Loucy (cell line): ENCODE results near the gene GALNT7.

Source experiments
- H2AFZ ChIP-seq: fragments of 200-600 bp; sonication (generic); 2 replicates; pipeline ENCODE4 v1.6.0; 2016; ENCODE audit warnings: antibody characterized with exemption, mild to moderate bottlenecking, low read length, moderate library complexity
- H3F3A ChIP-seq: fragments of 200-600 bp; 2 replicates; pipeline ENCODE4 v1.6.0; 2016; ENCODE audit warnings: antibody characterized with exemption, low read depth, mild to moderate bottlenecking
- H3K27me3 ChIP-seq: fragments of 200-600 bp; sonication (generic); 2 replicates; pipeline ENCODE4 v1.6.1; 2014; ENCODE audit warnings: low read length, mild to moderate bottlenecking; ENCODE audit not compliant: insufficient read depth, poor library complexity, severe bottlenecking
- H3K36me3 ChIP-seq: fragments of 200-600 bp; sonication (generic); 2 replicates; pipeline ENCODE4 v1.6.1; 2016; ENCODE audit warnings: low read length; ENCODE audit not compliant: insufficient read depth
- H3K4me1 ChIP-seq: fragments of 200-600 bp; sonication (generic); 2 replicates; pipeline ENCODE4 v1.5.1; 2014; ENCODE audit warnings: low read length, mild to moderate bottlenecking; ENCODE audit not compliant: insufficient read depth, poor library complexity, severe bottlenecking
- H3K4me2 ChIP-seq: fragments of 200-600 bp; sonication (generic); 2 replicates; pipeline ENCODE4 v1.6.0; 2014; ENCODE audit warnings: antibody characterized with exemption, low read length, low read depth, mild to moderate bottlenecking; ENCODE audit not compliant: poor library complexity, severe bottlenecking
- H3K4me3 ChIP-seq: fragments of 200-600 bp; sonication (generic); 2 replicates; pipeline ENCODE4 v1.5.1; 2014; ENCODE audit warnings: low read length, mild to moderate bottlenecking, mixed read lengths; ENCODE audit not compliant: poor library complexity, severe bottlenecking
- H3K79me2 ChIP-seq: fragments of 200-600 bp; sonication (generic); 2 replicates; pipeline ENCODE4 v1.6.1; 2014; ENCODE audit warnings: low read length; ENCODE audit not compliant: insufficient read depth
- H3K9ac ChIP-seq: fragments of 200-600 bp; sonication (generic); 2 replicates; pipeline ENCODE4 v1.6.0; 2014; ENCODE audit warnings: mild to moderate bottlenecking, low read depth, low read length, moderate library complexity; ENCODE audit not compliant: poor library complexity, severe bottlenecking
- H3K9me2 ChIP-seq: fragments of 200-600 bp; sonication (generic); replicated peaks from 2 replicates; pipeline ENCODE4 v1.6.1; 2016; ENCODE audit warnings: low read depth, low read length, mixed read lengths
- H3K9me3 ChIP-seq: fragments of 200-600 bp; sonication (generic); 2 replicates; pipeline ENCODE4 v1.6.1; 2014; ENCODE audit warnings: mild to moderate bottlenecking, antibody characterized with exemption, low read length, low read depth; ENCODE audit not compliant: insufficient read depth
- H4K20me1 ChIP-seq: fragments of 200-600 bp; sonication (generic); 2 replicates; pipeline ENCODE4 v1.6.0; 2014; ENCODE audit warnings: antibody characterized with exemption, low read length, mild to moderate bottlenecking; ENCODE audit not compliant: insufficient read depth, poor library complexity, severe bottlenecking
- EZH2phosphoT487 ChIP-seq: fragments of 200-600 bp; IDR thresholded peaks from 2 replicates; pipeline ENCODE4 v1.6.1; 2018; ENCODE audit warnings: antibody characterized with exemption, mild to moderate bottlenecking, moderate library complexity, borderline replicate concordance
- TF ChIP-seq, protein P1 (sequence below): fragments of 200-600 bp; sonication (generic); conservative IDR thresholded peaks from 2 replicates; pipeline ENCODE4 v1.5.1; 2014; ENCODE audit warnings: mild to moderate bottlenecking, antibody characterized with exemption, low read length

The GALNT7 gene

DNA sequence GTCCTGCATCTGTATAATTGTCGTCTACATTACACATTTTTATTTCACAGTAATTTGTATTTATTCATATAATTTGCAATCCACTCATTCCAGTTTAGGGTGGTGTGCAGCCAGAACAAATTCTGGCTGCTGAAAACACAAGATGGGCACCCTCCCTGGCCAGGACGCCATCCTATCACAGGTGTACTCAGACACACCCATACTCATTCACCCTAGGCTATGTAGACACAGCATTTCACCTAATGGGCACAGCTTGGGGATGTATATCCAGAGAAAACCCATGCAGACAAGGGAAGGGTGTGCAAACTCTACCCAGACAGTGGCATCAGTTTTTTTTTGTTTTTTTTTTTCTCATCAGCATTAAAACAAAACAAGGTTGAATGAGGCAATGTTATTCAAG is 92.4 kb downstream of the GALNT7 start:
- TF ChIP-seq EZH2phosphoT487, result no peak
- TF ChIP-seq, protein P1, sequence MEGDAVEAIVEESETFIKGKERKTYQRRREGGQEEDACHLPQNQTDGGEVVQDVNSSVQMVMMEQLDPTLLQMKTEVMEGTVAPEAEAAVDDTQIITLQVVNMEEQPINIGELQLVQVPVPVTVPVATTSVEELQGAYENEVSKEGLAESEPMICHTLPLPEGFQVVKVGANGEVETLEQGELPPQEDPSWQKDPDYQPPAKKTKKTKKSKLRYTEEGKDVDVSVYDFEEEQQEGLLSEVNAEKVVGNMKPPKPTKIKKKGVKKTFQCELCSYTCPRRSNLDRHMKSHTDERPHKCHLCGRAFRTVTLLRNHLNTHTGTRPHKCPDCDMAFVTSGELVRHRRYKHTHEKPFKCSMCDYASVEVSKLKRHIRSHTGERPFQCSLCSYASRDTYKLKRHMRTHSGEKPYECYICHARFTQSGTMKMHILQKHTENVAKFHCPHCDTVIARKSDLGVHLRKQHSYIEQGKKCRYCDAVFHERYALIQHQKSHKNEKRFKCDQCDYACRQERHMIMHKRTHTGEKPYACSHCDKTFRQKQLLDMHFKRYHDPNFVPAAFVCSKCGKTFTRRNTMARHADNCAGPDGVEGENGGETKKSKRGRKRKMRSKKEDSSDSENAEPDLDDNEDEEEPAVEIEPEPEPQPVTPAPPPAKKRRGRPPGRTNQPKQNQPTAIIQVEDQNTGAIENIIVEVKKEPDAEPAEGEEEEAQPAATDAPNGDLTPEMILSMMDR, result no peak
- Histone ChIP-seq H3K4me2 (no peak overlapping the region), H3K9me3 (no peaks in the 10 kb centered on the region), H3K9ac (no peak overlapping the region), H4K20me1 (peaks cover 76% of the 10 kb centered on the region), H3K4me1 (peaks cover 23% of the 10 kb centered on the region), H3F3A (0 out of 2 replicates have a peak, but pooled peaks cover 4% of the 10 kb centered on the region), H3K36me3 (peaks cover 15% of the 10 kb centered on the region; the same call in 1 of the 2 replicates), H3K27me3 (no peaks in the 10 kb centered on the region), H3K4me3 (no peak overlapping the region), H3K79me2 (peaks cover 91% of the 10 kb centered on the region), H2AFZ (no peak overlapping the region), H3K9me2 (no peaks in the 10 kb centered on the region)

DNA sequence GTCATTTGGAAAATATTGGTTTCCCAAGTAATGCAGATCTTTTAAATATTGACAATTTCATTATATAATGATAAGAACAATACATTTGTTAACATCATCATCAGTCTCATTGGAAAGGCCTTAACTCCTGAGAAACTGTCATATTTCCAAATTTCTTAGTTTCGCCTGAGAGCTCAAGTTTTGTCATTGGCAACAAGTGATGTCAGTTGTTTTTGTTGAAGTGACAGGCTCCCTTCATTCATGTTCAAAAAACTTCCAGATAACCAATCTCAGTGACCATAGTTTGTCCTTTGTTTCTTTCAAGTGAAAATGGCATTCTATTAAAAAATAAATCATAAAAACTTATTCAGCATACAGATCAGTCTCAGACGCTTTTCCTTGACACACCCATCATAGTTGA is 93.8 kb downstream of the GALNT7 start:
- H3K9me3 ChIP-seq, result no peaks in the 10 kb centered on the region
- TF ChIP-seq EZH2phosphoT487, result no peak
- TF ChIP-seq, protein P1, result no peak
- peaks cover 15% of the 10 kb centered on the region; the same call in 1 of the 2 replicates for H3K36me3 ChIP-seq
- H3F3A ChIP-seq, result peaks cover 6% of the 10 kb centered on the region; the same call in 1 of the 2 replicates
- no peaks in the 10 kb centered on the region for H3K27me3 ChIP-seq
- no peak overlapping the region for H3K4me3 ChIP-seq
- H3K79me2 ChIP-seq, result peaks cover 93% of the 10 kb centered on the region
- H3K4me1 ChIP-seq, result peaks cover 26% of the 10 kb centered on the region
- no peaks in the 10 kb centered on the region for H3K9me2 ChIP-seq
- H3K4me2 ChIP-seq, result no peak overlapping the region
- H3K9ac ChIP-seq, result no peak overlapping the region
- peaks cover 74% of the 10 kb centered on the region for H4K20me1 ChIP-seq
- H2AFZ ChIP-seq, result no peak overlapping the region

DNA sequence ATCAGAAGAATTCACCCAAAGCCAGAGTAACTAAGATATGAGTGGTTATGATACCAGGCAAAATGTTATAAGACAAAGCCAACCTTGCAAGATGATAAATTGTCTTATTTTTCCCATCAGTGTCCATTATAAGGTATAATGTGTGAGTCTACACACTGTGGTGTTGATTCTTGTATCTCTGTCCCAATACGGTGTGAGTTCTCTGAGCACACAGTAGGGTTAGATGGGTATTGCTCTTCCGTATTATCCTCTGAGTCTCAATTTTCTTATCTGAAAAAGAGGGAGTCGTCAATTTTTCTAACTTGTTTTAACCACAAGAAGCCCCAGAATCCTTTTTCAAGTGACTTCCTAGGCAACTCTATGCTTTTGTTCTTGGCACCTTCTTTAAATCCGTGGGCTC is 95.6 kb downstream of the GALNT7 start:
- H3K36me3 ChIP-seq, result peaks cover 10% of the 10 kb centered on the region; the same call in 1 of the 2 replicates
- peak overlapping the region; percentile 69 for H3K4me2 ChIP-seq
- H3K4me1 ChIP-seq, result peaks cover 36% of the 10 kb centered on the region
- H3K27me3 ChIP-seq, result no peaks in the 10 kb centered on the region
- H4K20me1 ChIP-seq, result peaks cover 73% of the 10 kb centered on the region
- H2AFZ ChIP-seq, result no peak overlapping the region
- peak overlapping the region; percentile 21 for H3K9ac ChIP-seq
- H3K4me3 ChIP-seq, result peak overlapping the region; percentile 48
- no peaks in the 10 kb centered on the region for H3K9me2 ChIP-seq
- H3K79me2 ChIP-seq, result peaks cover 92% of the 10 kb centered on the region
- TF ChIP-seq, protein P1, result no peak
- no peak for TF ChIP-seq EZH2phosphoT487
- peaks cover 7% of the 10 kb centered on the region; the same call in 1 of the 2 replicates for H3F3A ChIP-seq
- no peaks in the 10 kb centered on the region for H3K9me3 ChIP-seq
